PC-3 (cell line): ENCODE measurements around the gene NOM1.

ENCODE experiments used
- EZH2 ChIP-seq: fragments of 300-600 bp; sonication (generic); IDR thresholded peaks from one replicate; pipeline ENCODE4 v1.6.1; 2017; ENCODE audit warnings: antibody characterized with exemption, mild to moderate bottlenecking, low read length; ENCODE audit not compliant: unreplicated experiment
- EZH2phosphoT487 ChIP-seq: fragments of 300-600 bp; sonication (generic); IDR thresholded peaks from 2 replicates; pipeline ENCODE4 v1.6.1; 2018; ENCODE audit warnings: mild to moderate bottlenecking, antibody characterized with exemption, low read length, borderline replicate concordance
- TF ChIP-seq, protein P1 (sequence below): fragments of 300-600 bp; sonication (generic); conservative IDR thresholded peaks from 2 replicates; pipeline ENCODE4 v1.5.1; 2017; ENCODE audit warnings: antibody characterized with exemption, low read depth, mild to moderate bottlenecking, low read length

GRCh38 chr7:156954941-156955340, 5.4 kb downstream of the NOM1 start:
- TF ChIP-seq EZH2phosphoT487 (no peak), EZH2 (no peak)
- TF ChIP-seq, protein P1, sequence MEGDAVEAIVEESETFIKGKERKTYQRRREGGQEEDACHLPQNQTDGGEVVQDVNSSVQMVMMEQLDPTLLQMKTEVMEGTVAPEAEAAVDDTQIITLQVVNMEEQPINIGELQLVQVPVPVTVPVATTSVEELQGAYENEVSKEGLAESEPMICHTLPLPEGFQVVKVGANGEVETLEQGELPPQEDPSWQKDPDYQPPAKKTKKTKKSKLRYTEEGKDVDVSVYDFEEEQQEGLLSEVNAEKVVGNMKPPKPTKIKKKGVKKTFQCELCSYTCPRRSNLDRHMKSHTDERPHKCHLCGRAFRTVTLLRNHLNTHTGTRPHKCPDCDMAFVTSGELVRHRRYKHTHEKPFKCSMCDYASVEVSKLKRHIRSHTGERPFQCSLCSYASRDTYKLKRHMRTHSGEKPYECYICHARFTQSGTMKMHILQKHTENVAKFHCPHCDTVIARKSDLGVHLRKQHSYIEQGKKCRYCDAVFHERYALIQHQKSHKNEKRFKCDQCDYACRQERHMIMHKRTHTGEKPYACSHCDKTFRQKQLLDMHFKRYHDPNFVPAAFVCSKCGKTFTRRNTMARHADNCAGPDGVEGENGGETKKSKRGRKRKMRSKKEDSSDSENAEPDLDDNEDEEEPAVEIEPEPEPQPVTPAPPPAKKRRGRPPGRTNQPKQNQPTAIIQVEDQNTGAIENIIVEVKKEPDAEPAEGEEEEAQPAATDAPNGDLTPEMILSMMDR = no peak
